ENCODE data around the gene SPRY1. TPM values are rescaled to one million over a fixed set of nuclear protein-coding genes. Genes with fewer than 3 reads are reported as not detected.

SPRY1 gene
- total RNA-seq, 1 experiment from 2014 or later: 4.8 TPM

DNA sequence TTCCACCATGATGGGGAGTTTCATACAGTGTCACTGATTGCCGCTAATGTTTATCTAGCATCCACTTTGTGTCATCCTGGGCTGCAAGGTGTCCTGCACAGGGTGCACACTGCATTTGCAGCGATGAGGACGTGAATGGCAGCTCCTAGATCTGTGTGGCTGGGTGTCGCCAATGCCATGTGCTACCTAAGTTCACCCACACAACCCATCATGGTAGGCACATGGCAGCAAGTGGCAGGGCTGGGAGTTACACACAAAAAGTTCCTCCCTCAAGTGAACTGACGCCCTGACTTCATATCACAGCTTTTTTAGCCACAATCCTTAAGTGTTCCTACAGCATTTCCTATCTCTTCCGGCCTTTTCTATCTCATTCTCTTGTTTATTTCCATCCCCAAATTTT, 45.9 kb upstream of the SPRY1 start:
- TF ChIP-seq SIN3A (IDR thresholded peaks at IDR 0.05; ENCODE audit: low read depth): no peak
- no peak for TF ChIP-seq POLR2A (IDR thresholded peaks at IDR 0.05; ENCODE audit: borderline replicate concordance, extremely low read depth, insufficient read depth, insufficient read length)
- TF ChIP-seq MAX (IDR thresholded peaks at IDR 0.05): no peak
- TF ChIP-seq SP1 (IDR thresholded peaks at IDR 0.05; ENCODE audit: low read depth): no peak
- no peak for TF ChIP-seq ZFX (IDR thresholded peaks at IDR 0.05)
- TF ChIP-seq, protein P1, sequence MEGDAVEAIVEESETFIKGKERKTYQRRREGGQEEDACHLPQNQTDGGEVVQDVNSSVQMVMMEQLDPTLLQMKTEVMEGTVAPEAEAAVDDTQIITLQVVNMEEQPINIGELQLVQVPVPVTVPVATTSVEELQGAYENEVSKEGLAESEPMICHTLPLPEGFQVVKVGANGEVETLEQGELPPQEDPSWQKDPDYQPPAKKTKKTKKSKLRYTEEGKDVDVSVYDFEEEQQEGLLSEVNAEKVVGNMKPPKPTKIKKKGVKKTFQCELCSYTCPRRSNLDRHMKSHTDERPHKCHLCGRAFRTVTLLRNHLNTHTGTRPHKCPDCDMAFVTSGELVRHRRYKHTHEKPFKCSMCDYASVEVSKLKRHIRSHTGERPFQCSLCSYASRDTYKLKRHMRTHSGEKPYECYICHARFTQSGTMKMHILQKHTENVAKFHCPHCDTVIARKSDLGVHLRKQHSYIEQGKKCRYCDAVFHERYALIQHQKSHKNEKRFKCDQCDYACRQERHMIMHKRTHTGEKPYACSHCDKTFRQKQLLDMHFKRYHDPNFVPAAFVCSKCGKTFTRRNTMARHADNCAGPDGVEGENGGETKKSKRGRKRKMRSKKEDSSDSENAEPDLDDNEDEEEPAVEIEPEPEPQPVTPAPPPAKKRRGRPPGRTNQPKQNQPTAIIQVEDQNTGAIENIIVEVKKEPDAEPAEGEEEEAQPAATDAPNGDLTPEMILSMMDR (IDR thresholded peaks at IDR 0.05 in 2 of 3, conservative IDR thresholded peaks at IDR 0.05 in 1 of 3; ENCODE audit: borderline replicate concordance in 1 of 3, insufficient read depth in 1 of 3, low read depth in 2 of 3, low read length in 2 of 3): no peak
- no peak for TF ChIP-seq ELF1 (IDR thresholded peaks at IDR 0.05; ENCODE audit: borderline replicate concordance, low read depth)
- no peak for TF ChIP-seq SRF (IDR thresholded peaks at IDR 0.05; ENCODE audit: low read depth)
- TF ChIP-seq ZNF274 (IDR thresholded peaks at IDR 0.05; ENCODE audit: low read depth, low read length): no peak
- TF ChIP-seq TCF7L2 (IDR thresholded peaks at IDR 0.05; ENCODE audit: borderline replicate concordance, extremely low read depth, insufficient read depth, insufficient read length): no peak
- TF ChIP-seq YY1 (IDR thresholded peaks at IDR 0.05; ENCODE audit: extremely low read depth, insufficient replicate concordance, low read depth, low read length): no peak
- no peak for TF ChIP-seq POLR2AphosphoS5 (IDR thresholded peaks at IDR 0.05; ENCODE audit: low read depth, low read length)
- TF ChIP-seq ATF3 (IDR thresholded peaks at IDR 0.05): no peak
- H3K36me3 ChIP-seq (ENCODE audit: control insufficient read depth in 1 of 2, insufficient read depth in 2 of 2, low read length in 2 of 2): no peaks in the 10 kb centered on the region
- H3K27ac ChIP-seq (ENCODE audit: low read depth, low read length): no peak overlapping the region
- H3K79me2 ChIP-seq (ENCODE audit: insufficient read depth, low read length): no peaks in the 10 kb centered on the region
- H2AFZ ChIP-seq (ENCODE audit: low read depth, low read length, poor library complexity, severe bottlenecking): peak overlapping the region; percentile 3
- no peaks in the 10 kb centered on the region for H3K9me2 ChIP-seq (ENCODE audit: insufficient read depth)
- CTCF ChIA-PET: no interaction called here
- BruUV-seq (replicated peaks): no TSS peak
- DNase-seq (ENCODE audit: low read depth, low spot score): no peak
- H3K9me3 ChIP-seq (ENCODE audit: control insufficient read depth in 1 of 2, insufficient read depth in 1 of 2, low read depth in 1 of 2, low read length in 2 of 2): no peaks in the 10 kb centered on the region
- intact Hi-C loops (cut with micrococcal nuclease): no loop called here
- no peak overlapping the region for H3K4me3 ChIP-seq (replicated peaks in 1 of 2; ENCODE audit: low read depth in 1 of 2, low read length in 2 of 2)
- H3K4me1 ChIP-seq (ENCODE audit: control insufficient read depth in 1 of 2, insufficient read depth in 2 of 2, low read length in 2 of 2): no peaks in the 10 kb centered on the region
- POLR2A ChIA-PET: no interaction called here
- H3K27me3 ChIP-seq (ENCODE audit: insufficient read depth, low read length): no peaks in the 10 kb centered on the region
- ATAC-seq: no peak
- no peak overlapping the region for H3K4me2 ChIP-seq (ENCODE audit: low read length)
- H4K20me1 ChIP-seq (ENCODE audit: insufficient read depth): no peaks in the 10 kb centered on the region
- no peak overlapping the region for H3K9ac ChIP-seq (ENCODE audit: low read length)
- RAD21 ChIA-PET (ENCODE audit: low non-redundant PET in 1 of 2, low total read pairs in 2 of 2, uncharacterized antibody in 2 of 2, unreplicated experiment in 2 of 2): no interaction called here
